ENCODE data around the gene ETS2. TPM values are rescaled to one million over a fixed set of nuclear protein-coding genes. Genes with fewer than 3 reads are reported as not detected.

The ETS2 gene
- total RNA-seq, 1 experiment from 2014 or later: 35.3 TPM

- H3K23ac ChIP-seq (ENCODE audit: insufficient read length, low read depth, low read length): no peak overlapping the region
- WGBS (ENCODE audit: extremely low coverage, insufficient read length, low lambda C conversion rate): no CpG with 5 or more reads among the region's 18 CpGs
- no peak overlapping the region for H3K9ac ChIP-seq (ENCODE audit: extremely low read depth, insufficient read length, low read length)
- H2BK12ac ChIP-seq (ENCODE audit: insufficient read length, low read depth, low read length): no peak overlapping the region
- no peak for DNase-seq
- no peaks in the 10 kb centered on the region for H3K79me1 ChIP-seq (ENCODE audit: insufficient read depth, low read depth, low read length, poor library complexity, severe bottlenecking)
- H3K4me2 ChIP-seq (ENCODE audit: insufficient read depth, insufficient read length, low read length): no peak overlapping the region
- H3K23me2 ChIP-seq (ENCODE audit: insufficient read length, low read depth, low read length, poor library complexity, severe bottlenecking): no peaks in the 10 kb centered on the region
- H4K8ac ChIP-seq (replicated peaks; ENCODE audit: insufficient read length, low read depth, low read length): no peak overlapping the region
- H4K91ac ChIP-seq (ENCODE audit: insufficient read length, low read depth, low read length): no peak overlapping the region
- no peaks in the 10 kb centered on the region for H3K27me3 ChIP-seq (ENCODE audit: insufficient read depth, low read length)
- H3K4me1 Mint-ChIP-seq: peaks cover 0 to 2% of the 10 kb centered on the region in 2 experiments; a peak in 1 of 4 replicates
- no peak overlapping the region for H3K4me3 Mint-ChIP-seq
- H3K27ac Mint-ChIP-seq: peak overlapping the region in 1 of 3 experiments; percentile 22; a peak in 2 of 7 replicates
- H4K20me1 ChIP-seq (ENCODE audit: control insufficient read depth, insufficient read depth, insufficient read length): no peaks in the 10 kb centered on the region
- H3K36me3 Mint-ChIP-seq (ENCODE audit: insufficient read depth in 1 of 3, low read depth in 3 of 3): peaks cover 82 to 95% (median 93%) of the 10 kb centered on the region in 3 experiments
- no peak overlapping the region for H2BK20ac ChIP-seq (ENCODE audit: low read depth, low read length, poor library complexity, severe bottlenecking)
- no peak overlapping the region for H3K18ac ChIP-seq (ENCODE audit: insufficient read length, low read depth, low read length)
- no peak overlapping the region for H3K4ac ChIP-seq (ENCODE audit: low read depth, low read length)
- no peak overlapping the region for H2BK120ac ChIP-seq (ENCODE audit: low read depth, low read length, poor library complexity, severe bottlenecking)
- no peak overlapping the region for H2BK15ac ChIP-seq (ENCODE audit: low read depth, low read length)
- H3T11ph ChIP-seq (ENCODE audit: low read length): no peak overlapping the region
- no peaks in the 10 kb centered on the region for H3K4me1 ChIP-seq (ENCODE audit: insufficient read depth, low read length)
- H4K5ac ChIP-seq (ENCODE audit: insufficient read length, low read depth, low read length): no peak overlapping the region
- no peak overlapping the region for H3K27ac ChIP-seq (ENCODE audit: insufficient read length, low read depth, low read length)
- H3K14ac ChIP-seq (ENCODE audit: insufficient read depth, low read length): no peak overlapping the region
- H2AFZ ChIP-seq (ENCODE audit: low read length): no peak overlapping the region
- no peak for TF ChIP-seq CTCF (conservative IDR thresholded peaks at IDR 0.05)
- H2AK5ac ChIP-seq (ENCODE audit: insufficient read length, low read length): no peak overlapping the region
- H3K9me3 ChIP-seq (ENCODE audit: control insufficient read depth, low read depth, low read length): no peaks in the 10 kb centered on the region
- H3K27me3 Mint-ChIP-seq (ENCODE audit: low read depth): no peaks in the 10 kb centered on the region
- peaks cover 2% of the 10 kb centered on the region; the same call in 1 of the 2 replicates for H3K79me2 ChIP-seq (ENCODE audit: insufficient read depth, low read length)
- no peak overlapping the region for H2BK5ac ChIP-seq (ENCODE audit: insufficient read length, low read length)
- H3K9me3 Mint-ChIP-seq: no peaks in the 10 kb centered on the region
- H3K56ac ChIP-seq (ENCODE audit: insufficient read length, low read depth, low read length): no peak overlapping the region
These were observed 14.9 kb downstream of the ETS2 start for GRCh38 chr21:38820471-38821239.

Data from H9 (cell line).